GM19035 (cell line): ENCODE measurements around the gene GTSE1.
A peak's percentile ranks its signal among the peaks of the same experiment; 100 is the strongest.
"Not testable (repeated sequence)": the region's sequence is repeated elsewhere in the genome, so short reads cannot be mapped to it uniquely, and the experiment has no call there.

ENCODE experiments used
- ATAC-seq: cut with Tn5 transposase; IDR thresholded peaks from one replicate; pipeline ENCODE4 v1.9.1; 2021; ENCODE audit not compliant: unreplicated experiment

Gene GTSE1

GRCh38 chr22:46292173-46292572 lies 4.5 kb upstream of the GTSE1 start:
- ATAC-seq, result no peak

DNA sequence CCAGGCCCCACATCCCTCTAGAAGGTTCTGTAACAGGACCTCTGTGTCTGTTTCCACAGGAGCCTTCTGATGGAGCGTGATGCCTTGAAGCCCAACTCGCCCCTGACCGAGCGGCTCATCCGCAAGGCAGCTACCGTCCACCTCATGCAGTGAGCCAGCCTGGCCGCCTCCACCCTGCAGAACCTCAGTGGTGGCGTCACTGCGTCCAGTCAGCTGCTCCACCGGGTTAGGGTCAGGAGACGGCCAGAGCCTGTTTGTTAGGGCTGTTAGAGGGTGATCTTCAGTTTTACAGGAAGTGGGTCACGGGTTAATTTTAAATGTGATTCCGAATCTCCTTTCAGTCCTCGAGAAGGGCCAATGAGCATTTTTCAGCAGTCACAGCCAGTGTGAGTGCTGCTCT lies 3.9 kb upstream of the GTSE1 start:
- ATAC-seq, result no peak

GRCh38 chr22:46293577-46294260 lies 3.0 kb upstream of the GTSE1 start:
- no peak for ATAC-seq

DNA sequence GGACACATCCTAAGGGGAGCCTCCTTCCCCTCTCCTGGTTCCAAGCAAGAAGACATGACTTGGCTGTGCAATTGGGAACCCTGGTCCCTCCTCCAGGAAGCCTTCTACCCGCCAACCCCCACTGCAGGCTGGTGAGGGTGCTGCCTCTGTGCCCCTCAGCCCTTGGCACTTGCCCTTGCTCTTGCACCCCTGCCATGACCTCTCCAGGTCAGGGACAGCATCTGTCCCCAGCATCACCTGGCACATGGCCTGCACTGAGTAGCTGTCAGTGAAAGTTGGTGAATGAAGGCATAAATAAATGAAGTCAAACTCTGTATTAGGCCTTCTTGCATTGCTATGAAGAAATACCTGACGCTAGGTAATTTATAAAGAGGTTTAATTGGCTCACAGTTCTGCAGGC lies 1.9 kb upstream of the GTSE1 start:
- ATAC-seq, result no peak

DNA sequence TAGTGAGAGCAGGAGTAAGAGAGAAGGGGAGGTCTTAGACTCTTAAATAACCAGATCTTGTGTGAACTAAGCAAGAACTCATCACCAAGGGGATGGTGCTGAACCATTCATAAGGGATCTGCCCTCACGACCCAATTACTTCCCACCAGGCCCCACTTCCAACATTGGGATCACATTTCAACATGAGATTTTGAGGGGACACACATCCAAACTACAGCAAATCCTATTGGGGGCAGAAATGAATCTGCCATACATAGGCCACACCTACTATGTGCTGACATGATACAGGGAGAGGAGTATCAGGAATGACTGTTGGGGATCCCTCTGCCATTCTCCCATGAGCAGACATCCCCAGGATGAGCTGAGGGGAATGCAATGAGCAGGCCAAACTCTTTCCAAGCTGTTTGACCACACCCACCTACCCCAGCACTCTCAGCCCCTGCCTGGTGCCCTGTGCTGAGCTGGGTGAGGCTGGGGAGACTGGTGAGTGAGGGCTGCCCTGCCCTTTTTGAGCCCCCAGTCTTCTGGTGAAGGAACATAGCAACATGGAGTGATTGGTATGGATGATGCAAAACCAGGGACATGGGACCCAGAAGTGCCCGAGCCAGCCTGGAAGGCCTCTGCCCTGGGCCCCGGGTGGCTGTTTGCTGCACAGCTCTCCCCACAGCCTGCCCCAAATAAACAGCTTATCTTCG lies 1.2 kb upstream of the GTSE1 start:
- no peak for ATAC-seq

DNA sequence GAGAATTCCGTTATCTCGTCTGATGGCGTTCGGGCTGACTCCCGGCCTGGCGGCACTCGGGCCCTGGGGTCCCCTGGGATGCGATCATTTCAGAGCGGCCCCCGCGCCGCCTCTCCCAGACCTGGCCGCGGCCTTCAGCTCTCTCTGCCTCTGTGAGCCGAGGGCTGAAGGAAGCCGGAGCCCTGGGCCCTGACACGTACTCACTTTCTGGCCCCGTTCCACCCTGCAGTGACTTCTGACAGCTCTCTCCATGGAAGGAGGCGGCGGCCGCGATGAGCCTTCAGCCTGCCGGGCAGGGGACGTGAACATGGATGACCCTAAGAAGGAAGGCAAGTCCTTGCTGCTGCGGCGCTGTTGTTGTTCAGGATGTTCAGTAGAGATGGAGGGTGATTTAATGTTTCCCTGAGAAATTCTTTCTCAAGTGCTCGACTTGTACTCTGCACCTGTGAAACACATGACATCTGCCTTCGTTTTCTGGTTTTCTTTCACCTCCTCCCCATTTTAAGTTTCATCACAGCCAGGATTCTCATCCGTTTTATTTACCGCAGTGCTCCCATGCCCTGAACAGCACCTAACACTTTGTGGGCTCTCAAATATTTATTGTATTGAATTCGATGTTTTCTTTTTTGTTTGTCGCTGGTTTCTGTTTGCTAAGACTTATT lies 612 bp downstream of the GTSE1 start:
- peak; percentile 28 for ATAC-seq

- ATAC-seq, result no peak
Observed at GRCh38 chr22:46299101-46299500, 2.4 kb downstream of the GTSE1 start.

GRCh38 chr22:46300491-46300890 lies 3.8 kb downstream of the GTSE1 start:
- no peak for ATAC-seq

GRCh38 chr22:46303347-46303965 lies 6.8 kb downstream of the GTSE1 start:
- no peak for ATAC-seq

DNA sequence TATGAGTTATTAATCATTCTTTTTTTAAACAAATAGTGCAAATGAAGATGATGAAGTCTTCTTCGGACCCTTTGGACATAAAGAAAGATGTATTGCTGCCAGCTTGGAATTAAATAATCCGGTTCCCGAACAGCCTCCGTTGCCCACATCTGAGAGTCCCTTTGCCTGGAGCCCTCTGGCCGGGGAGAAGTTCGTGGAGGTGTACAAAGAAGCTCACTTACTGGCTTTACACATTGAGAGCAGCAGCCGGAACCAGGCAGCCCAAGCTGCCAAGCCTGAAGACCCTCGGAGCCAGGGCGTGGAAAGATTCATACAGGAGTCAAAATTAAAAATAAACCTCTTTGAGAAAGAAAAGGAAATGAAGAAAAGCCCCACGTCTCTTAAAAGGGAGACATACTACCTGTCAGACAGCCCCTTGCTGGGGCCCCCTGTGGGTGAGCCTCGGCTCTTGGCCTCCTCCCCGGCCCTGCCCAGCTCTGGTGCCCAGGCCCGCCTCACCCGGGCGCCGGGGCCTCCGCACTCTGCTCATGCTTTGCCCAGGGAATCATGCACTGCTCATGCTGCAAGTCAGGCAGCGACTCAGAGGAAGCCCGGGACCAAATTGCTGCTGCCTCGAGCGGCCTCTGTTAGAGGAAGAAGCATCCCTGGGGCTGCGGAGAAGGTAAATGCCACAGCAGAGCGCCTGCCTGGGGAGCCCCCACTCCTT lies 11.8 kb downstream of the GTSE1 start:
- no peak for ATAC-seq

DNA sequence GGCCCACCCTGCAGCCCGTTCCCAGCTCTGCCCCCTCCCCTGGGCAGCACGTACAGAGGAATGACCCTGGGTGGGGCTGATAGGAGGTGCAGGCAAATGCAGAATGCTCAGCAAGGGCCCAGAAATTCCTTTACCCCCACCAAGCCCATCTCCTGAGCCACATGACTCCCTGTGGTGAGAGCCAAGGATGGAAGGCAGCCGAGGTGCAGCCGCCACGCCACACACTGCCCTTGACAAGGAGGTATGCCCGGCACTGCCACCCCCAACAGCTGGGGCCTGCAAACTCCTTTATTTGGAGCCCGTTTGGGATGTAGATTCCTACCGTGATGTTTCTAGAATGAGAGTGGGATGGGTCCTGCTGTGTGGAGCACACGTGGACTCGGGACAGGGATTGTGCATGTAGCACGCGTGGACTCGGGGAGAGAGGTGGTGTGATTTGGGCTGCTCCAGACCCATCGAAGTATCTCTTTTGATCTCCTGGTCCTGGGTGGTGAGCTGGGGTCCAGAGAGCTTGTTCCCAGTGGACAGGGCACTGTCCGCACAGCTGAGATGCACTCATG lies 12.9 kb downstream of the GTSE1 start:
- ATAC-seq, result no peak

DNA sequence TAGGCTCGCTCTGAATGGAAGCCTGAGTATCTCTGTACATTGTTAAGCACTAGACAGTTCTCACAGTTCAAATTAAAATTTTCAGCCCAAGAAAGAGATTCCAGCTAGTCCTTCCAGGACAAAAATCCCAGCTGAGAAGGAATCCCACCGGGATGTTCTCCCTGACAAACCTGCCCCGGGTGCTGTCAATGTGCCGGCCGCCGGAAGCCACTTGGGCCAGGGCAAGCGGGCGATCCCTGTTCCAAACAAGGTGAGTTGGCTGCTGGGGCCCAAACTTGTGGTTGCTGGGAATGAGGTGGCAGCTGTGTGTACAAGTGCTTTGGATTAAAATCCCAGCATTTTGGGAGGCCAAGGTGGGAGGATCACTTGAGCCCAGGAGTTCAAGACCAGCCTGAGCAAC lies 15.4 kb downstream of the GTSE1 start:
- ATAC-seq, result no peak

DNA sequence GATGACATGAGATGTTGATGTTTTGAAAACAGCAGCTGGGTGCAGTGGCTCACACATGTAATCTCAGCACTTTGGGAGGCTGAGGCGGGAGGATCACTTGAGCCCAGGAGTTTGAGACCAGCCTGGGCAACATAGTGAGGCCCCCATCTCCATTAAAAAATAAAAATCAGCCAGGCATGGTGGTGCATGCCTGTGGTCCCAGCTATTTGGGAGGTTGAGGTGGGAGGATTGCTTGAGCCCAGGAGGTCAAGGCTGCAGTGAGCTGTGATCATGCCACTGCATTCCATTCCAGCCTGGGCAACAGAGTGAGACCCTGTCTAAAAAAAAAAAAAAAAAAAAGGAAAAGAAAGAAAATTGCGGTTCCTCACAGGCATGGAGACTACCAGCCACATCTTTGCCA lies 16.2 kb downstream of the GTSE1 start:
- ATAC-seq, result not testable (repeated sequence)

DNA sequence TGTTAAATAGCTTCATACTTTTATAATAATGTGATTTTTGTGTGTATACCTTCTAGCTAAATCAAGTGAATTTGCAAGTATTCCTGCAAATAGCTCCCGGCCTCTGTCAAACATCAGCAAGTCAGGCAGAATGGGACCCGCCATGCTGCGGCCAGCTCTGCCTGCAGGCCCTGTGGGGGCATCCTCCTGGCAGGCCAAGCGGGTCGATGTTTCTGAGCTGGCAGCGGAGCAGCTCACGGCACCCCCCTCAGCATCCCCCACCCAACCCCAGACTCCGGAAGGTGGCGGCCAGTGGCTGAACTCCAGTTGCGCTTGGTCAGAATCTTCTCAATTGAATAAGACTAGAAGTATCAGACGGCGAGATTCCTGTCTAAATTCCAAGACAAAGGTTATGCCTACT lies 19.3 kb downstream of the GTSE1 start:
- no peak for ATAC-seq

DNA sequence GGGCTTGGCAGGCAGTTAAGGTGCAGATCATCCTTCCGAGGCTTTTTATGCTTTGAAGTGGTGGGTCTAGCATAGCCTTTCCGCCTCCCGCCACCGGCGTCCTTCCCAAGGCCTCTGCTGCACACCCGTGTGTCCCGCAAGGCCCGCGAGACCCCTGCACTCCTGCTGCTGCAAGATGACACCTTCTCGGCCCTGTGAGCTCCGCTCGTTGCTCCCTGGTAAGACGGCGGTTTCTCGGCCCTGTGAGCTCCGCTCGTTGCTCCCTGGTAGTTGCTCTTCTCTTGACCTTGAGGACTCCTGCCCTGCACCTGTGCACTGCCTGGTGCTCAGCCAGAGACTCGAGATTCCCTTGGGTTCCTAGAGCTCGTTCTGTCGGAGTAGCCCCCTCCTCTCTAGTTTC lies 21.0 kb downstream of the GTSE1 start:
- ATAC-seq, result no peak

DNA sequence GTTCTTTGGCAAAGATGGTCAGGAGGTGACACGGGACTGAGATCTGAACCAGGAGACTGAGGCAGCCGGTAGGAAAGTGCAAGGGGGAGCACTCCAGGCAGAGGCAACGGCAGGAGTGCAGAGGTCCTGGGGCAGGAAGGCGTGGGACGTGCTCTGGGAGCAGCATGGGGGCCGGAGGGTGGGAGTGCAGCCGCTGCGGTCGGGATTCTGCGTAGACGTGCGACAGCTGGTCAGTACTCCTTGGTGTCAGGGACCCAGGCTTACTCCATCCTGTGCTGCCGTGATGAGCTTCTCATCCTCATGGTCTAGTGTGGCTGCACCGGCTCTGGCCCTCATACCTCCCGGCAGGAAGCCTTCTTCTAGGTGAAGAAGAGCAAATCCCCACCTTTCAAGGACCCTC lies 21.9 kb downstream of the GTSE1 start:
- ATAC-seq, result no peak

GRCh38 chr22:46319319-46319718 lies 22.6 kb downstream of the GTSE1 start:
- ATAC-seq, result no peak

DNA sequence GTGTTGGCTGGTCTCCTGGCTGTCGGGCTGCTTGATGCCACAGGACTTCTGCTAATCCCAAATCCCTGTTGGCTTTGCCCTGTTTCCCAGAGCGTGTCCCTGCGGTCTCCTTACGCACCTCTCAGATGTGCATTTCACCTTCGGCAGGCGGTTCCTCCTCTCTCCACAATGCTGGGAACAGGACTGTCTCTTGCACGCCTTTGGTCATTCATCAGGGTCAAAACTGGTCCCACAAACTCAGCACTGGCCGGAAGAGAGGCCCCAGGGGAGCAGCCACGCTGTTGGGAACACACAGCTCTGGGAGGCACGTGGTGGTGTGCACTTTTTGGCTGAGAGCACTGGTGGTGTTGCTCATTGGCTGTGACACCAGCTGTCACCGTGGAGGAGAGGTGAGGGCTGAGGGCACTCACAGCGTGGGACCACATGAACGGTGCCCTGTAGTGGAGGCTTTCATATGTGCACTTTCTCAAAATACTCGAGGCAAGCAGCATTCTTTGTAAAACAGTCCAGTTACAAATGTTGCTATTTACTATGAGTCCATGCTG lies 23.6 kb downstream of the GTSE1 start:
- no peak for ATAC-seq

DNA sequence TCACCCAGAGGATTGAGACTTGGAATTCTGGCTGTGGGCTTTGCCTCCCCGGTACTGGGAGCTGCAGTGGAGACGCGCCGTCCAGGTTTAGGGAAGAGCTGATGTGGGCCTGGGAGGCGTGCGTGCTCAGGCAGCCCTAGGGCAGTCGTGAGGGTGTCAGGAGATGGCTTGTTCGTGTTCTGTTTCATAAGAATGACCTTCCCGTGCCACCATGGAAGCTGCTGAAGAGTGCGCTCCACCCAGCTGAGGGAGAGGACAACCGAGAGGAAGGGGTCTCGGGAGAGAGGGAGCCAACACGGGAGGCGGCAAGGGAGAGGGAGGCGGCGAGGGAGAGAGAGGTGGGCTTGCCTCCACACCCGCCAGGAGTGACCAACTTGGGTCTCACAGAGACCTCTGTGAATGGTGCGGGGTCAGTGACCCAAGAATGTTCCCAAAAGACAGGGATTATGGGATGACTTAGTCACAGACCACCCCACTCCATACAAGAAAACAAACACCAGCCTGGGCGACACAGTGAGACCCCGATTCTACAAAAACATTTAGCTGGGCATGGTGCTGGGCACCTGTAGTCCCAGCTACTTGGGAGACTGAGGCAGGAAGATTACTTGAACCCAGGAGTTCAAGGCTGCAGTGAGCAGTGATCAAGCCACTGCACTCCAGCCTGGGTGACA lies 24.2 kb downstream of the GTSE1 start:
- no peak for ATAC-seq

DNA sequence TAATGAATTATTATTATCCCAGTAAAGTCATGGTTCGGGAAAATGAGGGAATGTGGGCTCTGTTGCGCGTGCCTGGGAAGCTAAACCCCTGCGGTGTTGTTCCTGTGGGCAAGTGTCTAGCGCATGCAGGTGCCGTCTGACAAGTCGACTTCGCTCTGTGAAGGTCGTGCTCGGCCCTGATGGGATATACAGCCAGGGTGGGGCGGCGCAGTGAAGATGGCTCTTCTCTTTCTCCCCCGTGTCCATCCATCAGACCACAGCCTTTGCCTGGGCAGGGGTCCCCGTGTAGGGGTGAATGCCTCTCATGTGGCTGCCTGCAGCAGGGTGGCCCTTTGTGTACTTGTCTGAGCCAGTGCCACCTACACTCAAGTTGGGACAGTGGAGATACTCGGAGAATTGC lies 26.0 kb downstream of the GTSE1 start:
- ATAC-seq, result no peak
